ENCODE data around the gene DMBT1. TPM values are rescaled to one million over a fixed set of nuclear protein-coding genes. Genes with fewer than 3 reads are reported as not detected.
A peak's percentile ranks its signal among the peaks of the same experiment; 100 is the strongest.

Gene DMBT1
- total RNA-seq, 1 donor from 2014 or later = not detected

GRCh38 chr10:122673731-122674130 lies 113.2 kb downstream of the DMBT1 start:
- Histone ChIP-seq H3K9me3 (ENCODE audit: control insufficient read depth in 3 of 3, low read length in 3 of 3) (no peaks in the 10 kb centered on the region), H3K36me3 (ENCODE audit: control insufficient read depth in 3 of 3, insufficient read depth in 3 of 3, low read length in 3 of 3) (no peaks in the 10 kb centered on the region), H3K27ac (ENCODE audit: low read depth, low read length) (no peak overlapping the region), H3K9ac (ENCODE audit: low read depth in 1 of 3, low read length in 3 of 3) (no peak overlapping the region), H3K4me1 (ENCODE audit: control insufficient read depth in 3 of 3, insufficient read depth in 3 of 3, low read length in 3 of 3) (no peaks in the 10 kb centered on the region), H3K4me3 (ENCODE audit: low read length in 3 of 3) (no peak overlapping the region), H3K27me3 (ENCODE audit: control insufficient read depth in 3 of 3, insufficient read depth in 3 of 3, low read length in 3 of 3) (peaks cover 7 to 17% (median 14%) of the 10 kb centered on the region in 3 donors)

- Histone ChIP-seq H3K27ac (ENCODE audit: low read depth, low read length) (peak overlapping the region; percentile 36), H3K9ac (ENCODE audit: low read depth in 1 of 3, low read length in 3 of 3) (no peak overlapping the region), H3K4me1 (ENCODE audit: control insufficient read depth in 3 of 3, insufficient read depth in 3 of 3, low read length in 3 of 3) (no peaks in the 10 kb centered on the region), H3K36me3 (ENCODE audit: control insufficient read depth in 3 of 3, insufficient read depth in 3 of 3, low read length in 3 of 3) (no peaks in the 10 kb centered on the region), H3K4me3 (ENCODE audit: low read length in 3 of 3) (no peak overlapping the region), H3K9me3 (ENCODE audit: control insufficient read depth in 3 of 3, low read length in 3 of 3) (no peaks in the 10 kb centered on the region), H3K27me3 (ENCODE audit: control insufficient read depth in 3 of 3, insufficient read depth in 3 of 3, low read length in 3 of 3) (peaks cover 7 to 20% (median 17%) of the 10 kb centered on the region in 3 donors)
These were observed 114.2 kb downstream of the DMBT1 start for GRCh38 chr10:122674781-122675180.

- H3K27ac ChIP-seq (ENCODE audit: low read depth, low read length) = peak overlapping the region; percentile 36
- H3K4me3 ChIP-seq (ENCODE audit: low read length in 3 of 3) = no peak overlapping the region
- H3K36me3 ChIP-seq (ENCODE audit: control insufficient read depth in 3 of 3, insufficient read depth in 3 of 3, low read length in 3 of 3) = no peaks in the 10 kb centered on the region
- no peaks in the 10 kb centered on the region for H3K9me3 ChIP-seq (ENCODE audit: control insufficient read depth in 3 of 3, low read length in 3 of 3)
- no peaks in the 10 kb centered on the region for H3K4me1 ChIP-seq (ENCODE audit: control insufficient read depth in 3 of 3, insufficient read depth in 3 of 3, low read length in 3 of 3)
- H3K9ac ChIP-seq (ENCODE audit: low read depth in 1 of 3, low read length in 3 of 3) = no peak overlapping the region
- peaks cover 7 to 22% (median 17%) of the 10 kb centered on the region in 3 donors for H3K27me3 ChIP-seq (ENCODE audit: control insufficient read depth in 3 of 3, insufficient read depth in 3 of 3, low read length in 3 of 3)
These were observed 114.7 kb downstream of the DMBT1 start for GRCh38 chr10:122675278-122675677.

- H3K27me3 ChIP-seq (ENCODE audit: control insufficient read depth in 3 of 3, insufficient read depth in 3 of 3, low read length in 3 of 3) = peaks cover 3 to 22% (median 8%) of the 10 kb centered on the region in 3 donors
- no peaks in the 10 kb centered on the region for H3K4me1 ChIP-seq (ENCODE audit: control insufficient read depth in 3 of 3, insufficient read depth in 3 of 3, low read length in 3 of 3)
- no peaks in the 10 kb centered on the region for H3K9me3 ChIP-seq (ENCODE audit: control insufficient read depth in 3 of 3, low read length in 3 of 3)
- no peak overlapping the region for H3K27ac ChIP-seq (ENCODE audit: low read depth, low read length)
- no peak overlapping the region for H3K4me3 ChIP-seq (ENCODE audit: low read length in 3 of 3)
- no peak overlapping the region for H3K9ac ChIP-seq (ENCODE audit: low read depth in 1 of 3, low read length in 3 of 3)
- no peaks in the 10 kb centered on the region for H3K36me3 ChIP-seq (ENCODE audit: control insufficient read depth in 3 of 3, insufficient read depth in 3 of 3, low read length in 3 of 3)
These were observed 117.7 kb downstream of the DMBT1 start for GRCh38 chr10:122678266-122678665.

GRCh38 chr10:122682522-122682921 lies 122.0 kb downstream of the DMBT1 start:
- H3K27me3 ChIP-seq (ENCODE audit: control insufficient read depth in 3 of 3, insufficient read depth in 3 of 3, low read length in 3 of 3) = peaks cover 2 to 15% (median 3%) of the 10 kb centered on the region in 3 donors

GRCh38 chr10:122688293-122688989 lies 127.9 kb downstream of the DMBT1 start:
- Histone ChIP-seq H3K9ac (ENCODE audit: low read depth in 1 of 3, low read length in 3 of 3) (no peak overlapping the region), H3K36me3 (ENCODE audit: control insufficient read depth in 3 of 3, insufficient read depth in 3 of 3, low read length in 3 of 3) (no peaks in the 10 kb centered on the region), H3K27me3 (ENCODE audit: control insufficient read depth in 3 of 3, insufficient read depth in 3 of 3, low read length in 3 of 3) (peaks cover 0 to 5% (median 0%) of the 10 kb centered on the region in 3 donors), H3K4me1 (ENCODE audit: control insufficient read depth in 3 of 3, insufficient read depth in 3 of 3, low read length in 3 of 3) (peaks cover 0 to 3% (median 0%) of the 10 kb centered on the region in 3 donors), H3K9me3 (ENCODE audit: control insufficient read depth in 3 of 3, low read length in 3 of 3) (no peaks in the 10 kb centered on the region), H3K27ac (ENCODE audit: low read depth, low read length) (no peak overlapping the region), H3K4me3 (ENCODE audit: low read length in 3 of 3) (no peak overlapping the region)

More at GRCh38 chr10:122682522-122682921, 122.0 kb downstream of the DMBT1 start:
- Histone ChIP-seq H3K4me1 (ENCODE audit: control insufficient read depth in 3 of 3, insufficient read depth in 3 of 3, low read length in 3 of 3) (no peaks in the 10 kb centered on the region), H3K36me3 (ENCODE audit: control insufficient read depth in 3 of 3, insufficient read depth in 3 of 3, low read length in 3 of 3) (no peaks in the 10 kb centered on the region), H3K9ac (ENCODE audit: low read depth in 1 of 3, low read length in 3 of 3) (no peak overlapping the region), H3K9me3 (ENCODE audit: control insufficient read depth in 3 of 3, low read length in 3 of 3) (no peaks in the 10 kb centered on the region), H3K4me3 (ENCODE audit: low read length in 3 of 3) (no peak overlapping the region), H3K27ac (ENCODE audit: low read depth, low read length) (no peak overlapping the region)

GRCh38 chr10:122689146-122689820 lies 128.7 kb downstream of the DMBT1 start:
- H3K36me3 ChIP-seq (ENCODE audit: control insufficient read depth in 3 of 3, insufficient read depth in 3 of 3, low read length in 3 of 3) = no peaks in the 10 kb centered on the region
- peaks cover 0 to 5% (median 0%) of the 10 kb centered on the region in 3 donors for H3K27me3 ChIP-seq (ENCODE audit: control insufficient read depth in 3 of 3, insufficient read depth in 3 of 3, low read length in 3 of 3)
- H3K27ac ChIP-seq (ENCODE audit: low read depth, low read length) = no peak overlapping the region

GRCh38 chr10:122692744-122693143 lies 132.2 kb downstream of the DMBT1 start:
- H3K9me3 ChIP-seq (ENCODE audit: control insufficient read depth in 3 of 3, low read length in 3 of 3) = no peaks in the 10 kb centered on the region
- H3K36me3 ChIP-seq (ENCODE audit: control insufficient read depth in 3 of 3, insufficient read depth in 3 of 3, low read length in 3 of 3) = no peaks in the 10 kb centered on the region
- peaks cover 0 to 3% (median 0%) of the 10 kb centered on the region in 3 donors for H3K4me1 ChIP-seq (ENCODE audit: control insufficient read depth in 3 of 3, insufficient read depth in 3 of 3, low read length in 3 of 3)
- H3K27me3 ChIP-seq (ENCODE audit: control insufficient read depth in 3 of 3, insufficient read depth in 3 of 3, low read length in 3 of 3) = peaks cover 0 to 2% (median 0%) of the 10 kb centered on the region in 3 donors
- no peak overlapping the region for H3K9ac ChIP-seq (ENCODE audit: low read depth in 1 of 3, low read length in 3 of 3)
- H3K4me3 ChIP-seq (ENCODE audit: low read length in 3 of 3) = no peak overlapping the region
- H3K27ac ChIP-seq (ENCODE audit: low read depth, low read length) = no peak overlapping the region

More at GRCh38 chr10:122689146-122689820, 128.7 kb downstream of the DMBT1 start:
- Histone ChIP-seq H3K4me1 (ENCODE audit: control insufficient read depth in 3 of 3, insufficient read depth in 3 of 3, low read length in 3 of 3) (peaks cover 0 to 3% (median 0%) of the 10 kb centered on the region in 3 donors), H3K4me3 (ENCODE audit: low read length in 3 of 3) (no peak overlapping the region), H3K9me3 (ENCODE audit: control insufficient read depth in 3 of 3, low read length in 3 of 3) (no peaks in the 10 kb centered on the region), H3K9ac (ENCODE audit: low read depth in 1 of 3, low read length in 3 of 3) (no peak overlapping the region)
